SK-MEL-5 (cell line): ENCODE results near the gene MAPK10. TPM values are rescaled to one million over a fixed set of nuclear protein-coding genes. Genes with fewer than 3 reads are reported as not detected.

Experiments
- DNase-seq: peaks from one replicate; pipeline ENCODE4 v3.0.0-alpha.2; 2016; ENCODE audit warnings: low read depth, low spot score
- in situ Hi-C: cut with HindIII; loops from 2 replicates; pipeline ENCODE4 v1.10.0; 2016; ENCODE audit warnings: low sequenced_read_pairs, high pct_unique_total_duplicates, low pct_unique_long_range_greater_than_20kb
- small RNA-seq, 2 experiments: library from RNA; depleted of rRNA; stranded (forward); fragments of <200 nt; gene quantifications; one replicate each; pipeline ENCODE3, GENCODE V24; 2014
- total RNA-seq: library from RNA; depleted of rRNA; stranded (reverse); fragments of >200 nt; shearing (Covaris generic); gene quantifications from 2 replicates; pipeline ENCODE4 v1.2.3, GENCODE V29; 2014; rRNA removed

The MAPK10 gene
- total RNA-seq, 1 experiment from 2014 or later: 0.58 TPM

DNA sequence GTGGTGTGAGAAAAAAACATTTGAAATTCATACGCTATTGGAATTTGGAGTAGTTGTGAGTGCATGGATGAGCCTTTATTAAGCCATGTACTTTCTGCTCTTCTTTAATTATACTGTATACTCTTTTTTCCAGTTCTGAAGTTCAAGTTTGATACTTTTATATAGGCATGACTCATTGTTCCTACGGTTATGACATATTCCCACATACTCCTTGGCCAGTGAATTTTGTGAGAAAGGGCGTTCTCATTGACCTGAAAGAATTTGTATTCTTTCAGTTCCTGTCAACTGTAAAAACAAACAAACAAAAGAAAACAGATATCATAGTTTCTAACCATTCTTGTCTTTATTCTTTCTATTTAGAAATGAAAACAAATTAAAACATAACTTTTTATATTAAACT lies 407.3 kb downstream of the MAPK10 start:
- in situ Hi-C loops: no loop called here
- no peak for DNase-seq

DNA sequence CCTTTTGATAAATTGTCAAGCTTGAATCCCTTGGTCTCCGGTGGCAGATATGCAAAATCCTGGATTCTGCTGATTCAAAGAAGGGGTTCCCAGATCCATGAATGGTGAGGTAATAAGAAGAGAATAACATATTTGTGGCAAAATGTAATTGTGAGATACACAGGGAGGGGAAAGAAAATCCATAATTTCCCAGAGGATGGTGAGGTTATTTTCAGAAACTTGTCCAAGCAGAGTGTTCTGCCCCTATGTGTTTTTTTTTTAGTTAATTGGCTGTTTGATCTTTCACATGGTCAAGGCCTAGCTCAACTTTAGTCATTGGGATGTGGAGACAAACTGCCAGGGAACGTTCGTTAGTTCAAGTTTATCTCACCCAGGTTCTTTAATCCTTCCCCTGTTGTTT lies 408.8 kb downstream of the MAPK10 start:
- no peak for DNase-seq
- in situ Hi-C loops: no loop called here

DNA sequence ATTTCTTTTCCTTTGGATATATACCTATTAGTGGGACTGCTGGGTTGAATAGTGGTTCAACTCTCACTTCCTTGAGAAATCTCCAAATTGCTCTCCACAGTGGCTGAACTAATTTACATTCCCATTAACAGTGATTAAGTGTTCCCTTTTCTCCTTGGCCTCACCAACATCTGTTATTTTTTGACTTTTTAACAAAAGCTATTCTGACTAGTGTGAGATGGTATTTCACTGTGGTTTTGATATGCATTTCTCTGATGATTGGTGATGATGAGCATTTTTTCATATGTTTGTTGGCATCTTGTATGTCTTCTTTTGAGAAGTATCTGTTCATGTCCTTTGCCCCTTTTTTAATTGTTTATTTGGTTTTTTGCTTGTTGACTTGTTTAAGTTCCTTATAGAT lies 413.0 kb downstream of the MAPK10 start:
- in situ Hi-C loops: no loop called here
- DNase-seq: no peak

DNA sequence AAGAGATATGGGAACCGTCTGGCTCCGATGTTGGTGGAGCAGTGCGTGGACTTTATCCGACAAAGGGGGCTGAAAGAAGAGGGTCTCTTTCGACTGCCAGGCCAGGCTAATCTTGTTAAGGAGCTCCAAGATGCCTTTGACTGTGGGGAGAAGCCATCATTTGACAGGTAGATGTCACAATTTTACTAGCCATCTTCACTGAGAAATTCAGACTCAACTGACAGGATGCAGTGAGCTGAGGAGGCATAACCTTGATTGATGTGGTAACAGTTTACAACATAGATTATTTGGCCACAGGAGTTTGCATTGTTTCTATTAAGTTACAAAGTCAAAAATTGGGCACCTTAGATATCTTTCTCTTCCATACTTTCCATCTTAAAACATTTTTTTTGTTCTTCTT lies 417.7 kb downstream of the MAPK10 start:
- in situ Hi-C loops: no loop called here
- DNase-seq: no peak

DNA sequence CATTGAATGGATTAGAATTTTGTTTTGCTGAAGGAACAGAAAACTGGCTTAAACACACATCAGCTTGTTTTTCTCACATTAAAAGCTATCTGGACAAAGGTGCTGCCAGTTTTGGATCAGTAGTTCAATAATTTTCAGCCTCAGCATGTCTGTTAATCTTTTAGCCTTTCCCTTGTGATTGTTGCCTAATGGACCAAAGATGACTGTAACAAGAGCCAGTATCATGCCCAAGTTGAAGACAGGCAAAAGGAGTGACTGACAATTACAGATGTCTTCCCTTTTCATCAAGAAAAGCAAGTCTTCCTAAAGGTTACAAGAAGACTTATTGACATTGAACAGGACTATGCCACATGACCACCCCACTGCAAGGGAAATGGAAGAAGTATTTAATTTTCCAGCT lies 419.7 kb downstream of the MAPK10 start:
- DNase-seq: no peak
- in situ Hi-C loops: no loop called here

Small RNA genes within 50 kb of the gene (small RNA-seq; reads per million reads assigned to genes)
- gene RN7SKP96: 0 reads per million in 2 experiments

Other genes starting within 250 kb of the MAPK10 start
- 47.9 and 54.6 TPM in 2 replicates for gene PTPN13, start 234.3 kb upstream of the MAPK10 start, total RNA-seq